Pancreas (tissue), 10 donors: ENCODE results near the gene CDH4. TPM values are rescaled to one million over a fixed set of nuclear protein-coding genes. Genes with fewer than 3 reads are reported as not detected.
A peak's percentile ranks its signal among the peaks of the same experiment; 100 is the strongest.

Experiments used
- ATAC-seq, 4 donors: fragments of 200-7000 bp; cut with Tn5 transposase; one replicate each; pipeline versions ENCODE4 v1.8.0 to v1.9.1; 2020; ENCODE audit warnings: mild to moderate bottlenecking in 4 of 4, moderate library complexity in 4 of 4
- DNase-seq, 6 donors: peaks; one replicate each; pipeline ENCODE4 v3.0.0-alpha.2; 2020
- FAIRE-seq: peaks from 2 replicates; lab custom pipeline; 2012; peaks lifted over from hg19 to GRCh38; lab: Jason Lieb, UNC
- H3K27ac ChIP-seq, 4 donors: fragments of 200-600 bp; sonication (generic); 1 replicate in 3 of 4; 2 replicates in 1 of 4; pipeline versions ENCODE4 v1.5.0 to v1.8.0; 2020
- H3K27me3 ChIP-seq, 4 donors: fragments of 200-600 bp; one replicate each; pipeline ENCODE4 v1.8.0; 2021
- H3K36me3 ChIP-seq, 3 donors: fragments of 200-600 bp; sonication (generic) in 1 of 3; one replicate each; pipeline versions ENCODE4 v1.5.0 to v1.8.0; 2020 to 2021
- H3K4me1 ChIP-seq, 3 donors: fragments of 200-600 bp; one replicate each; pipeline ENCODE4 v1.8.0; 2021
- H3K4me3 ChIP-seq, 4 donors: fragments of 200-600 bp; sonication (generic) in 2 of 4; one replicate each; pipeline versions ENCODE4 v1.5.0 to v1.8.0; 2020 to 2021
- H3K9me3 ChIP-seq, 4 donors: fragments of 200-600 bp; one replicate each; pipeline ENCODE4 v1.8.0; 2021
- CTCF ChIP-seq, 4 donors: fragments of 200-600 bp; sonication (generic) in 3 of 4; IDR thresholded peaks; one replicate each; pipeline versions ENCODE4 v1.5.0 to v1.8.0; 2021; ENCODE audit warnings: antibody characterized with exemption in 4 of 4
- WGBS, 2 donors: extraction: QIAGEN DNeasy Blood & Tissue Kit; methylation state at CpG; one replicate each; pipeline ENCODE4 v1.1.7; 2013; 5-methylcytosine and 5-hydroxymethylcytosine counted together
- intact Hi-C, 3 donors: fragments of 100-400 bp; cut with DNase I; formaldehyde crosslinking; loops; one replicate each; pipeline versions ENCODE4 v1.11.1 to v1.14.2; 2022
- polyA plus RNA-seq, 2 donors: library from polyadenylated mRNA; stranded (reverse); fragments of 200-250 nt; gene quantifications; one replicate each; pipeline ENCODE4 v1.2.3, GENCODE V29; 2013
- total RNA-seq, 6 donors: library from RNA; stranded (reverse); fragmentation: NEBNext Ultra II Directional in 4 of 6; extraction: Animal tissue kit (Norgen Biotek cat#: 25700) in 4 of 6; gene quantifications; one replicate each; pipeline versions ENCODE4 v1.2.1 to v1.2.4, GENCODE V29; 2021 to 2023
- donor health status: healthy with polysubstance abuse.
- donor health status: DM: no; HTN: no; CAD: no; lungs with moderate emphysema.
- donor health status: DM: no; HTN: no; CAD: no.
- donor health status: control.
- donor health status: control.
- donor health status: Bipolar disorder and iron deficiency.
- donor health status: DM: yes; HTN: yes; CAD: no.
- donor health status: DM: no; HTN: no; CAD: no.
- donor health status: DM: no; HTN: no; CAD: no.
- donor health status: DM: yes; HTN: yes; CAD: no.

CDH4 gene
- total and polyA plus RNA-seq, 8 donors, result 0.04 to 1.4 (median 0.27) TPM

- H3K27ac ChIP-seq, result no peak overlapping the region
- intact Hi-C loops, result no loop called here
- WGBS, 2 donors, result 74 to 78% methylated on average over 13 of the region's 13 CpGs
- ATAC-seq, result no peak
- no peaks in the 10 kb centered on the region for H3K27me3 ChIP-seq
- H3K4me1 ChIP-seq, result no peaks in the 10 kb centered on the region
- TF ChIP-seq CTCF (IDR thresholded peaks at IDR 0.05), result no peak
- H3K4me3 ChIP-seq, result no peak overlapping the region
- peak in 1 of 6 donors; percentile 15 for DNase-seq
- no peaks in the 10 kb centered on the region for H3K9me3 ChIP-seq
- FAIRE-seq, result no peak
- H3K36me3 ChIP-seq, result no peaks in the 10 kb centered on the region
Observed at GRCh38 chr20:61859767-61860166, 607.7 kb downstream of the CDH4 start.

- Histone ChIP-seq H3K36me3 (no peaks in the 10 kb centered on the region), H3K4me1 (no peaks in the 10 kb centered on the region), H3K4me3 (no peak overlapping the region), H3K9me3 (no peaks in the 10 kb centered on the region), H3K27me3 (no peaks in the 10 kb centered on the region), H3K27ac (no peak overlapping the region)
- TF ChIP-seq CTCF (IDR thresholded peaks at IDR 0.05), result no peak
- intact Hi-C loops, result no loop called here
- FAIRE-seq (no peak), ATAC-seq (no peak), DNase-seq (peak in 1 of 6 donors; percentile 15)
- 42 to 50% methylated on average over 8 of the region's 8 CpGs for WGBS, 2 donors
Observed at GRCh38 chr20:61860260-61860987, 608.4 kb downstream of the CDH4 start.

- H3K4me1 ChIP-seq, result no peaks in the 10 kb centered on the region
- FAIRE-seq, result no peak
- H3K36me3 ChIP-seq, result no peaks in the 10 kb centered on the region
- no peaks in the 10 kb centered on the region for H3K27me3 ChIP-seq
- intact Hi-C loops, result no loop called here
- no peak for ATAC-seq
- 63 to 76% methylated on average over 33 of the region's 33 CpGs for WGBS, 2 donors
- no peaks in the 10 kb centered on the region for H3K9me3 ChIP-seq
- H3K27ac ChIP-seq, result no peak overlapping the region
- no peak for TF ChIP-seq CTCF (IDR thresholded peaks at IDR 0.05)
- DNase-seq, result peak in 1 of 6 donors; percentile 32
- no peak overlapping the region for H3K4me3 ChIP-seq
Observed at GRCh38 chr20:61861054-61861841, 609.2 kb downstream of the CDH4 start.

- WGBS, 2 donors, result 72 to 86% methylated on average over 12 to 15 of the region's 15 CpGs
- Histone ChIP-seq H3K4me3 (no peak overlapping the region), H3K36me3 (no peaks in the 10 kb centered on the region), H3K27ac (no peak overlapping the region), H3K9me3 (no peaks in the 10 kb centered on the region), H3K27me3 (no peaks in the 10 kb centered on the region), H3K4me1 (no peaks in the 10 kb centered on the region)
- ATAC-seq (no peak), DNase-seq (peak in 1 of 6 donors; percentile 38), FAIRE-seq (no peak)
- intact Hi-C loops, result no loop called here
- no peak for TF ChIP-seq CTCF (IDR thresholded peaks at IDR 0.05)
Observed at GRCh38 chr20:61861858-61862257, 609.8 kb downstream of the CDH4 start.
